T-helper 22 cell (primary cell): Measurements from ENCODE around the gene HNRNPLL.
"Not testable (repeated sequence)": the region's sequence is repeated elsewhere in the genome, so short reads cannot be mapped to it uniquely, and the experiment has no call there.

Experiments
- DNase-seq: peaks from one replicate; pipeline ENCODE4 v3.0.0-alpha.2; 2020; ENCODE audit warnings: low read depth

HNRNPLL gene

GRCh38 chr2:38602732-38603401 lies at the start of gene HNRNPLL:
Gene HNRNPLL, minus strand, starts transcription at chr2:38602928. Its CDS starts 302 bp downstream, at chr2:38602626.
- DNase-seq, result peak; percentile 90

DNA sequence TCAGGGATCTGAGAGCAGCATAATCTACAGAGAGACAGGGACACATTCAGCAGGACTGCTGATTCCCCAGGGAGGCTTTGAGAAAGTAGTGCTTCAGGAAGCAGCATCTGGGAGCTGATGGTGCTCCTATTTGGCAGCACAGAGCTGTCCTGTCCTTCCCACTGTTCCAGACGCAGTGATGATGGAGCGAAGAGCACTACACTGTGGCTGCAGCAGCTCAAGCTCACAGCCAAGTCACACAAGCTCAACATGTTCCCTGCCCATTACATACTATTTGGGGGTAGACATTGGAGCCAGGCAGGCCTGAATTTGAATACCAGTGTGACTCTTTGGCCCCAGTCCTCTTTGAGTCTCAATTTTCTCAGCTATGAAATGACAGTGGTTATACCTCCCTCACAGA lies 48.0 kb upstream of the HNRNPLL start:
- no peak for DNase-seq

DNA sequence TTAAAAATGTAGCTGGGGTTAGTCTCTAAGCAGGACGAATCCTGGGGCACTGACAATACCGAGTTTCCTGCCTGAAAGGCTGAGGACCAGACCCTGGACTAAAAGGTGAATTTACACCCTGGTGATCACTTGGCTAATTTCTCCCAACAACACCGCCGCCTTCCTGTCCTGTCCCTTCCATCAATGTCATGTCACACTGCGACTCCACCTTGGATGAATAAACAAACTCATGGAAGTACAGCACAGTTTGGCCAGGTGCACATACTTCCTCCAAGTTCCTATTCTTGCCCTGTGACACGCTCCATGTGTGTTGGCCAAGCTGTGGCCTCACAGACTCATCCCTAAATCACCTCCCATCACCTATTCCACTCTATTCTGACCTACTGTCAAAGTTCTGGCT lies 47.3 kb upstream of the HNRNPLL start:
- DNase-seq, result no peak

GRCh38 chr2:38649176-38649728 lies 46.5 kb upstream of the HNRNPLL start:
- no peak for DNase-seq

DNA sequence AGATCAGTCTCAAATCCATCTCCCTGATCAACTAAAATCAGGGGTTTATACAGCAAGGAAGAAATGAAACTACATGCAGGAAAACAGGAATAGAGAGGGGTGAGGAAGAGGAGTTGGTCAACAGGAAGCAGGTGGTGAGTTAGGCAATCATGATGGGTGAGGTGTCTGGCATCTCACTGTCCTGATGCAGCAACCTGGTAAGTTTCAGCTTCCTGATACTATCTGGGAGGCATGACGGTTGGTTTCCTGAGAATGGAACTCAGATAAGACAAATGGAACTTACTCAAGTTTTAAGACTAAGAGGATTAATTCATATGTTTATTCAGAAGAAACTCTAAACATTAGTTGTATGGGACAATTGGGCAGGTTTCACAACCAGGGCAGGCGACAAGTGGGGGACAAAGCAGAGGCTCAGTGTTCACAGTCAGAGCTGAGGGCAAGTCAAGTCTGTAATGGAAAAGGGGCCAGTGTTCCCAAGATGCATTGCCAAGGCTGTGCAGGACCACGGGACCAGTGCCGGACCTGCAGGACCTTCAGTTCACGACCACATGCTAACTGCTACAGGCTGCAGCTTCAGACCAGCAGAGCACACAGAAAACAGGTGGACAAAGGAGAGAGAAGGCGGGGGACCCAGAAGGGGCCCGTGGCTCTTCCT lies 45.5 kb upstream of the HNRNPLL start:
- DNase-seq, result no peak

DNA sequence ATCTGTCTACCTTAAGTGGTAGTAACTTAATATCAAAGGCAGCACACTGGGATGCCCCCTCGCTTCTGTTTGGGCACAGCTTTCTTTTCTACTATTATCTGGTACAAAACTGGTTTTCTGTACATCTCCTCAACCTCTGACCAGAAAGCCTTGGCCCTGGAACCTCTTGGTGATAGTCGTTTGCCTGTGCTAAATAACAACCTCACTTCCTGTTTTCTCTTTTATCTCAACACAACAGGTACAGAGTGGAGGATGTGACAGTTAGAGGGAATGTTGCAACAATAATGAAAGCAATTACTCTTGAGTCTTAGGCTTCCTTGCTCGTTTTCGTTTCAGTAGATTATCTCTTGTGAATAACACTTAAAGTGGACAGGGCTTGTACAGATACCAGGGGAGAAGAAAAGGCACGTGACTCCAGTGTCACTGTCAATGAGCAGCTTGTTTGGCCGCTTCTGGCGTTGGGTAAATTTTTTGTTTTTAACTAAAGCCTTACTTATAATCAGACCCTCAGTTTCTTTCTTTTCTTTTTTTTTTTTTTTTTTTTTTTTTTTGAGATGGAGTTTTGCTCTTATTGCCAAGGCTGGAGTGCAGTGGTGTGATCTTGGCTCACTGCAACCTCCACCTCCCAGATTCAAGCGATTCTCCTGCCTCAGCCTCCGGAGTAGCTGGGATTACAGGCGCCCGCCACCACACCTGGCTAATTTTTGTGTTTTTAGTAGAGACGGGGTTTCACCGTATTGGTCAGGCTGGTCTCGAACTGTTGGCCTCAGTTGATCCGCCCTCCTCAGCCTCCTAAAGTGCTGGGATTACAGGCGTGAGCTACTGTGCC lies 41.2 kb upstream of the HNRNPLL start:
- not testable (repeated sequence) for DNase-seq

GRCh38 chr2:38643021-38643671 lies 40.4 kb upstream of the HNRNPLL start:
- DNase-seq, result no peak

DNA sequence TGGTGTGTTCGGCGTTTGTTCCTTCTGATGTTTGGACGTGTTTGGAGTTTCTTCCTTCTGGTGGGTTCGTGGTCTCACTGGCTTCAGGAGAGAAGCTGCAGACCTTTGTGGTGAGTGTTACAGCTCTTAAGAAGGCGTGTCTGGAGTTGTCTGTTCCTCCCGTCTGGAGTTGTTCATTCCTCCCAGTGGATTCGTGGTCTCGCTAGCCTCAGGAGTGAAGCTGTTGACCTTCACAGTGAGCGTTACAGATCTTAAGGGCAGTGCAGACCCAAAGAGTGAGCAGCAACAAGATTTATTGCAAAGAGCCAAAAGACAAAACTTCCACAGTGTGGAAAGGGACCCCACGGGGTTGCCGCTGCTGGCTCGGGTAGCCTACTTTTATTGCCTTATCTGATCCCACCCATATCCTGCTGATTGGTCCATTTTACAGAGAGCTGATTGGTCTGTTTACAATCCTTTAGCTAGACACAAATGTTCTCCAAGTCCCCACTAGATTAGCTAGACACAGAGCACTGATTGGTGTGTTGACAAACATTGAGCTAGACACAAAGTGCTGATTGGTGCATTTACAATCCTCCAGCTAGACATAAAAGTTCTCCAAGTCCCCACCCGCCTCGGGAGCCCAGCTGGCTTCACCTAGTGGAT lies 39.8 kb upstream of the HNRNPLL start:
- not testable (repeated sequence) for DNase-seq

DNA sequence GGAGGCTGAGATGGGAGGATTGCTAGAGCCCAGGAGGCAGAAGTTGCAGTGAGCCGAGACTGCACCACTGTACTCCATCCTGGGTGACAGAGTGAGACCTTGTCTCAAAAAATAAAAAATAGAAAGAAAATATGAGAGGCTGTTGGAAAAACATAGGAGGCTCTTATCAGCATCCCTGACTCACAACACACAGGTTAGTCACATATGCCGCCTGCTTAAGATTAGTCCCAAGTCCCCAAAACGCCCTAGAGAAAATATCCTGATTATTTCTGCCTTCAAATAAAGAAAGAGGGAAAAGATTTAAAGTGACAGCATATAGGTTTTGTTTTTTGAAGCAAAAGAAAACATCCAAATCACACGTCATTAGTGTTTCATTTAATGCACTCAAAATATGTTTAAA lies 33.3 kb upstream of the HNRNPLL start:
- DNase-seq, result no peak

- no peak for DNase-seq
Measured at GRCh38 chr2:38635139-38635538, 32.4 kb upstream of the HNRNPLL start.

- DNase-seq, result no peak
Measured at GRCh38 chr2:38634684-38635083, 32.0 kb upstream of the HNRNPLL start.

DNA sequence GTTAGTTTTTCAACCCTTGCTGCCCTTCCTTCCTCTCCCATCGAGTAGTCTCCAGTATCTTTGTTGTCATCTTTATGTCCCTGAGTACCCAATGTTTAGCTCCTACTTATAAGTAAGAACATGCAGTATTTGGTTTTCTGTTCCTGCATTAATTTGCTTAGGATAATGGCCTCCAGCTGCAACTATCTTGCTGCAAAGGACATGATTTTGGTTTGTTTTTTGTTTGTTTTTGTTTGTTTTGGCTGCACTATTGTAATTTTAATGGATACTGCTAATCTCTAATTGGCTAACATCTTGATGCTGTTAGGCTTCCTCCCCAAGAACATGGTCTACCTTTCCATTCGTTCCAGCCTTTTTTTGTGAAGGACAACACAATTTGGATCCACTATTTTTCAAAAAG lies 31.2 kb upstream of the HNRNPLL start:
- DNase-seq, result no peak

GRCh38 chr2:38632980-38633379 lies 30.3 kb upstream of the HNRNPLL start:
- DNase-seq, result no peak

DNA sequence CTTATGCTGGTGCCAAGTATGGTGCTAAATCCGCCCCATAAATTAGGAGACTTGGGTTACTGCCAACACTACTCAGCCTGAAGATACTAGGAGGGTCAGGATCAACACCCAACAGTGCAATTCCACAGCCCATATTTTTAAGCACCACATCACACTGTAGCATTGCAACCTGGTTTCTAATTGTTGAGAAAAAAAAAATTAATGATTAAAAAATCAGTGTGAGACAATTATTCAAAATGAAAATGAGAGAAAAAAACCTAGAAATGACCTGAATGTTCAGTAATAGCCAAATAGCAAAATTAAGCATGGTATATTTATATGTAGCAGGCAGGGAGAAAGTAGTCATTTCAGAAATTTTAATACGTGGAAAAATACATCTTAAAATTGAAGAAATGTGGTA lies 29.2 kb upstream of the HNRNPLL start:
- DNase-seq, result no peak

DNA sequence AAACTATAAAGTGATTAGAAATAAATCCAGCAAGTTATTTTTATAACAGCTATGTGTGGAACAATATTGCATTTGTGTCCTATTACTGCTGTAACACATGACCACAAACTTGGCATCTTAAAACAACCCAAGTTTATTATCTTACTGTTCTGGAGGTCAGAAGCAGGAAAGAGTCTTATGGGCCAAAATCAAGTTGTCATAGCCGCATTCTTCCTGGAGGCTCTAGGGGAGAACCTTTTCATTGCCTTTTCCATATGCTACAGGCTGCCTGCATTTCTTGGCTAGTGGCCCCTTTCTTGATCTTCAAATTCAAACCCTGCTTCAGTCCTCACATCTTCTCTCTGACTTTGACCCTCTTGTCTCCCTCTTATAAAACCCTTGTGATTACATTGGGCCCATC lies 27.0 kb upstream of the HNRNPLL start:
- DNase-seq, result no peak

GRCh38 chr2:38627391-38627790 lies 24.7 kb upstream of the HNRNPLL start:
- no peak for DNase-seq

DNA sequence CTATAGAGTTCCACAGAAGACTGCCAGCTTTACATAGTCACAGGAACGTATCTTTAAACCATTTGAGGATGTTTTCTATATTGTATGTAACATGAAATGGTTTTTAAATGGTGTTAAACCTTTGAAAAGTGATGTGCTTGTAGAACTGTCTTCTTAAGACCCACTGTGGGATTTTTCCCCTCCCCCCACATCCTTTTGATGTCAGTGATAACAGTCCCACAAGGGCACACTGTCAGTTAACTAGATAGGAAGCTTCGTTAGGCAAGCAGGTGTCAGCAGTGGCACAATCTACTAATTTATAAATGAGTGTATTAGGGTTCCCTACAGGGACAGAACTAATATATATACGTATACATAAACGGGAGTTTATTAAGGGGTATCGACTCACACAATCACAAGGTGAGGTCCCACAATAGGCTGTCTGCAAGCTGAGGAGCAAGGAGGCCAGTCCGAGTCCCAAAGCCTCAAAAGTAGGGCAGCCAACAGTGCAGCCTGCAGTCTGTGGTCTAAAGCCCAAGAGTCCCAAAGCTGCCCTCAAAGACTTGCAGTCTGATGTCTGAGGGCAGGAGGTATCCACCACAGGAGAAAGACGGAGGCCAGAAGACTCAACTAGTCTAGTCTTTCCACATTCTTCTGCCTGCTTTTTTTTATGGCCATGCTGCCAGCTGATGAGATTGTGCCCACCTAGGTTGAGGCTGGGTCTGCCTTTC lies 23.8 kb upstream of the HNRNPLL start:
- peak; percentile 29 for DNase-seq

DNA sequence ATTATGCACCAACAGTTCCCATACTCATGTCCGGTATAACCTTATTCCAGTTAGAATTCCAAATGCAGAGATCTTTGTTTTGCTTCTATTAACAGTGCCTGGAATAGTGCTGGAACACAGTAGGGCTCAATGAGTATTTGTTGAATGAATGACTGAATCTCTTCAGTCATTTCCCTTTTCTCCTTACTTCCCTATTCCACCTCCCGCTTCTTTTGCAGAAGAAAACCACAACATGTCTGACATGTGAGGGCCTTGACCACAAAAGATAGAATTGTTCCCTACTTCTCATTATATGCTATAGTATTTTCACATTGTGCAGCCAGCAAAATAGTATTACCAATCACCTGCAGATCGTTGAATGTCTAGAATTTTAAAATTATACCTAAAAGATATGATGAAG lies 19.5 kb upstream of the HNRNPLL start:
- DNase-seq, result no peak

DNA sequence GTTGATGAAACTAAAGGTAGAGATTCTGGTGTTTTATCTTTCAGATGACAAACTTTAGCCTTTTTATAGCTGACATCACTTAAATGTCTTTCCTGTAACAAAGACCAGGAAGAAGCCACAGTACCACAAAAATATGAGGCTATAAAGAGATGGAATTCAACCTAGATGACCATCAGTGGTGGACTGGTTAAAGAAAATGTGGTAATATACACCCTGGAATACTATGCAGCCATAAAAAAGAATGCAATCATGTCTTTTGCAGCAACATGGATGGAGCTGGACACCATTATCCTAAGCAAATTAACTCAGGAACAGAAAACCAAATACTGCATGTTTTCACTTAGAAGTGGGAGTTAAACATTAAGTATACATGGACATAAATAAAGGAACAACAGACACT lies 18.3 kb upstream of the HNRNPLL start:
- no peak for DNase-seq

DNA sequence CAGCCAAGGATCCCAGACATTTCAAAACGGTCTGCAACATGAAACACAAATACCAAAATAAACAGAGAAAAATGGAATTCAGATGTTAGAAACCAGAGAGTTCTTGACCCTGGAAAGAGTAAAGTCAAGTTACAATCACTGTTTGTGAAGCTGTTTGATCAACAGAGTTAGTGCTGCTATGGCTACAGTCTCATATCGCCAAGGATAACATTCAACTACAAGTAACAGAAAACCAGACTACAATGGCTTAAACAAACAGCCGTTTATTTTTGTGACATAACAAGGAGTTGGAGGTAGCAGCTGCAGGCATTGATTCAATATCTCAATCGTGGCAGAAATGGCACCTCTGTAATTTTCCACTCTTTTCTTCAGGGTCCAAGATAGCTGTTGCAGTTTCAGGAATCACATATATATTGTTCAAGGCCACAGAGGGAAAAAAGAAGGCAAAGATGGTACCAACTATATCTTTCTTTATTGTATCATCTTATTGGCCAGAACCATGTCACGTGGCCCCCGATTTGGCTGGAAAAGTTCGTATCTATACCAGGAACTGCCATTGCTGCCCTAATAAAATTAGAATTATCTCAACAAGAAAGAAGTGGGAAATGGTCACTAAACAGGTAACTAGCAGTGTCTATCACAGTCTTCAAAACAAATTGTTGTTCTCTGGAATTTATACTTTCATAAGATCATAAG lies 17.7 kb upstream of the HNRNPLL start:
- DNase-seq, result no peak
